GM19467 (cell line): ENCODE results near the gene SLC2A13.

Experiments used
- ATAC-seq: cut with Tn5 transposase; IDR thresholded peaks from one replicate; pipeline ENCODE4 v1.9.1; 2021; ENCODE audit warnings: mild to moderate bottlenecking, moderate library complexity; ENCODE audit not compliant: unreplicated experiment

The SLC2A13 gene

DNA sequence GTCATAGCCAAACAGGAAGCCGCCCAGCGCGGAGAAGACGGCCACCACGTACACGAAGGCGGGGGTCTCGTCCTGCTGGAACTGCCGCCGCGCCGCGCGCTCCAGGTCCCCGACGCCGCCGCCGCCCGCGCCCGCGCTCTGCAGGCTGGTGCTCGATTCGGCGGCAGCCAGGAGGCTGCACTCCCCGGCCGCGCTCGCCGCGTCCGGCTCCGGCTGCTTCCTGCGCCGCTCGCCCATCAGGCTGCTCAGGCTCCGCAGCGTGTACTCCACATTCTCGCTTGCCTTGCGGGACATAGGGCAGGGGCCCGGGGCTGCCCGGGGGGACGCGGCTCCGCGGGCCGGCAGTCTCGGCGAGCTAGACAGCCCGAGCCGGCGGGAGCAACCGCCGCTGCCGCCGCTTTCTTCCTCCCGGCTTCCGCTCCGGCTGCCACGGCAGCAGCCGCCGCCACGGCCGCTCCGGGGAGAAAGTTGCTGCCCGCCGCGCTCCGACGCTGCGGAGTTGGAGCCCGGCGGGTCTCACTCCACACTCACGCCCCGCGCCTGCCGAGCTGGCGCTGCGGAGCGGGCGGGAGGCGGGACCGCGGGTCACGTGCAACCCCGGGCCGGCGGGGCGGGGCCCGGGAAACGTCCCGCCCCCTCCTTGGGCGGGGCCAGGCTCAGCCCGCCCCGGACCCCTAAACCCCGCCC is at the start of gene SLC2A13:
Gene SLC2A13 (minus strand): TSS at position 567 of the 687 bp plus-strand sequence. CDS start 273 bp downstream, at position 294.
- peak; percentile 83 for ATAC-seq

DNA sequence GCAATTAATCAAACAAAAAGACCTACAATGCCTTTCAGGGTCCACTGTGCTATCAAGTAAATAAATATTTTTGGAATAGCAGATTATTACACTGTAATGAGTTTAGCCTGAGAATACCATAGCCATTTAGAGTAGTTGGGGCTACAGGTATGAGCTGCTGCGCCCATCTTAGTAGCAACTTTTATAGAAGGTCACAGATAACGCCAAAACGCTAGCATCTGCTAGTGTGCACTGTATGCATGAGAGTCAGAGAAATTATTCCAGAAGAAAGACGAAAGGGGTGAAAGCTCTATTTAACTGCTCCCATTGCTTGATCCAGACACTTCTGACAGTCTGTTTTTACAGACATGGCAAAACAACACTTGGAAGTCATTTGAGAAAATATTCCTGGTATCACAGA is 48.5 kb upstream of the SLC2A13 start:
- ATAC-seq: no peak

DNA sequence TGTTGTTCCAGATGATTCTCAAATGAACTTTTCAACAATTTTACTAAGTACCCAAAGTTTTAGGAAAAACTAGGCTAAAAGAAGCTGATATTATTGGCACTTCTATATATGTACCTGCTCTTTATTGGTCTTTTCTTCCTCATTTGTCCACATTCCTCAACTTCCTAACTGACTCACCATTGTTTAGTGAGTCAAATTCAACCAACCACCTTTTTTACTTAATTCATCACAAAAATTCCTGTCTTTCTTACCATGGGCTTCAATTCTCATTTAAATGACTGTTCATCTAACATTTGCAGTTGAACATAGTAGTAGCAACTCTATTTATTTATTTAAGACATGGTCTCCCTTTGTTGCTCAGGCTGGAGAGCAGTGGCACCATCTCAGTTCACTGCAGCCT is 47.6 kb upstream of the SLC2A13 start:
- ATAC-seq: no peak

DNA sequence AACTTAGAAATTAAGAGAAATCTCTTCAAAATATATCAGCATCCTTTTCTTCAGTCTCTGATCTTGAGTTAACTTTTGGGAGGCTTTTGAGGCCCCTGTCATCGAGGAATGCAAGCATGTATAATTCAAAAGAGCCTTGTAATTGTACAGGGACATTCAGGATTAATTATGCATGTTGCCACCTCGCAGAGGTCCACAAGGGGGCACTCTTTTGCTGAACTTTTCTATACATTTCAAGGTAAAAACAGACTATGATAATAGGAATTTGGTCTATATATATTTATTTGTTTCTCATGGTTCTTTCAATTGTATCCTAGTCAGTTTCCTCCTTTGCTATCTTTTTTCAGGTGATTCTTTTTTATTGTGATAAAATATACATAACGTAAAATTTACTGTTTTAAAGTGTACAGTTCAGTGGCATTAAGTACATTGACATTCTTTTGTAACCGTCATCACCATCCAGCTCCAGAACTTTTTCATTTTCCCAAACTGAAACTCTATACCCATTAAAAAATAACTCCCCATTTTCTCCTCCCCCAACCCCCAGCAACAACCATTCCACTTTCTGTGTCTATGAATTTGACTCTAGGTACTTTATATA is 47.0 kb upstream of the SLC2A13 start:
- no peak for ATAC-seq

DNA sequence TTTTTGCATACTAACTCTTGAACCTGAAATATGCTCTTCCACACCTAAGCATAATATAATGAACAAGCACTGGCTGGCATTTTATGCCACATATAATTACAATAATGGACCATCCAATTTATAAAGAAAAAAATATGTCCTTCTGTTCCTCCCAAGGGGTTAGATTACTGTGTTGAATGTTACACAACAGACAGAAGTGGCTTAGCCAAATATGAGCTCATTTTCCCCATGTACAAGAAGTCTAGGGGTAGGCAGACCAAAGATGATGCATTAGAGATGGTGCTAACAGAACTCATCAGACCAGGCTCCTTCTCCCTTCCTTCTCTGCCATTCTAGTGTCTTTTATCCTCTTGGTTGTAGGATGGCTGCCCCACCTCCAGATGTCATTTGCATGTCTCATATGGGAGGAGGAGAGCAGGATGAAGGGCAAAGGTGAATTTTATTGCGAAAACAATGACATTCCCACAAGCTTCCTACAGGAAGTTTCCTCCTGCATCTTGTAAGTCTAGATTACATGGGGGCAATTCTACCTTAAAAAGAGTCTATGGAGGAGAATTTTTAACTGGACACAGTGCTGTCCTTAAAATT is 43.9 kb upstream of the SLC2A13 start:
- ATAC-seq: no peak

DNA sequence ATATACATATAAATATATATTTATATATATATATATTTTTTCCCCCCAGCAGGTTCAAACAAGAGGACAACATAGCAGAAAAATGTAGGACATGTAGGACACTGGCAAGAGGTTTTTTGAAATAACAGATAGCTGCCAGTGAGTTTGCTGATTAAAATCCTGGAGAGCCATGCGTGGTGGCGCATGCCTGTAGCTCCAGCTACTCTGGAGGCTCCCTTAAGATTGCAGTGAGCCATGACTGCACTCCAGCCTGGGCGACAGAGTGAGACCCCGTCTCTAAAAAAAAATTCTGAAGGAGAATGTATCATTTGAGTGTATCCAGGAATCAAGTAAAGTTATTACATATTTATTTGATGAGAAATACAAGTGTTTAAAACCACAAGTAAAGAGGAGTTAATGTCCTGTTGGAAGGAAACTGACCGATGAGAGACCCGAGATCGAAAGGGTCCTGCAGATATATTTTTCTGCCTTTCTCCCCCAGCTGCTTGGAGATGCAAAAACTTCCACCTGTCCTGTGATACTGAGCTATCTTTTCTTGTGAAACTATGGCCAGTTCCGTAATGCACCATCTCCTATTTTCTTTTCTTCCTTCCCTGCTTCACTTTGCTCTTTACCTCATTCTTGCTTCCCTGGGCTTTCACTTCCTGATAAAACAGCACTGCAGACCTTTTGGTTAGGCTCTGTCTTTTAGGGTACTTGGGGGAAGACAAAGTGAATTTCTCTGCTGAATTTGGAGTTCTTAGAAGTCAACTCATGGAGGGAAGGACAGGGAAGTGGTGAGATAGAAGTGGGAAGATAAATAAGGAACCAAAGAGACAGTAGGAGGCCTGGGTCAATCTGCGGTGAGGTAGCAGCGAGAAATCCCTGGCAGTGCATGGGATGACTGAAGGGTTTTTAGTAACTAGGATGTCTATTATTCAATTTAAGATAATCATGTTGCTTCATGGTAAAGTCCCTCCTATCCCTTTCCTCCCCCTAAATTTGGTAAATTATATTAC is 41.2 kb upstream of the SLC2A13 start:
- no peak for ATAC-seq

DNA sequence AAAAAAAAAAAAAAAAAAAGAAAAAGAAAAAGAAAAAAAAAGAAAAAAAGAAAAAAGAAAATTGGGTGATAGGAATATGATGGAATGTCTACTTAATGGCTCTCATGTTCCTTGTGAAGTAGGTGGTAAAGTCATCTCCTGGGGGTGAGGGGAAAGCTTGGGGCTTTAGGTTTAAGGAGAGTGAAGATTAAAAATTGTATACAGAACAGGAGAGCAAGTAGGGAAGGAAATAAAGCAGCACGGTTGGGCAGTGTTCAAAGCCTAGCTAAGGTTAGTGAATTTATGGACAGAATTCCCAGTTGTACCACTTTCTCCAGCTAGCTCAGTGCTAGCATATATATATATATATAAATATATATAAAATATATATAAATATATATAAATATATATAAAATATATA is 40.0 kb upstream of the SLC2A13 start:
- no peak for ATAC-seq

DNA sequence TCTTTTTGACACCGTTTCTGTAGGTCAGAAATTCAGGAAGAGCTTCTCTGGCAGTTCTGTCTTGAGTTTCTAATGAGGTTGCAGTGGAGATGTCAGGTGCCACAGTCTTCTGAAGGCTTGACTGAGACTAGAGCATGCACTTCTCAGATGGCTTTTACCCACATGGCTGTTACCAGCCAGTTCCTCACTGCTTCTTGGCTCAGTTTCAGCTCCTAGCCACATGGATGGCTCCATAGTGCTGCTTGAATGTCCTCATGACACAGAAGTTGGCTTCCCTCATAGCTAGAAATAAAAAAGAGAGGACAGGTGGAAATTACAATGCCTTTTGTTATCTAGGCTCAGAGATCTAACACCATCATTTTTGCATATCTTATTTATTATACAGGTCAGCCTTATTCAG is 38.1 kb upstream of the SLC2A13 start:
- no peak for ATAC-seq

DNA sequence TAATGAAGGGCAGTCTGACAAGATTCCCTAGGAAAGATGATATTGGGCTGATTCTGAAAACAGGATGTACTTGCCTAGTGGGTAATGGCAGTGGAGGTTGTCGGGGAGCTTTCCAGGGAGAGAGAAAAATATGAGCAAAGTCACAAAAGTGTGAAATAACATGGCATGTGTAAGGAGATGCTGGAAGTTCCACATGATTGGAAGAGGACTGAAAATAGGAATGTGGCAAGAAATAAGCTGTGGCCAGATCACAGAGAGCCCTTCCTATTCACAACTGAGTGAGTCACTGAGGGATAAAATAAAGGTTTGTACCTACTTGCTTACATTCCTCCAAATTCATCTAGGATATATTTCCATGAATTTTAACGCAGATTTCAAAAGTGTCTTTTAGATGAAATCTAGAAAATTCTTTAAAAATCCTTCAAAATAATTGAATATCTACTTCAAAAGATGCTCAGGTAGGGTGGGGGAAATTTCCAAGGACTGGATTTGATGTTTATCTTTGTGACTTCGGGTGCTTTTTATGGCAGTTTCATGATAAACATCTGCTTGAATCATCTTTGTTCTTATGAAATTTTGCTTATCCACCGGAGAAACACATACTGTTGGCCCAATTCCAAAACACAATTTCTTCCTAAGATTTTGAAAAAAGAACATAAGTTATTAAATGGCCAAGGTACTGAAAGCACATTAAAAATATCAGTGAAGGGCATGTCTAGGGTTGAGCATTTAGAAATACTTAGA is 36.3 kb upstream of the SLC2A13 start:
- no peak for ATAC-seq

DNA sequence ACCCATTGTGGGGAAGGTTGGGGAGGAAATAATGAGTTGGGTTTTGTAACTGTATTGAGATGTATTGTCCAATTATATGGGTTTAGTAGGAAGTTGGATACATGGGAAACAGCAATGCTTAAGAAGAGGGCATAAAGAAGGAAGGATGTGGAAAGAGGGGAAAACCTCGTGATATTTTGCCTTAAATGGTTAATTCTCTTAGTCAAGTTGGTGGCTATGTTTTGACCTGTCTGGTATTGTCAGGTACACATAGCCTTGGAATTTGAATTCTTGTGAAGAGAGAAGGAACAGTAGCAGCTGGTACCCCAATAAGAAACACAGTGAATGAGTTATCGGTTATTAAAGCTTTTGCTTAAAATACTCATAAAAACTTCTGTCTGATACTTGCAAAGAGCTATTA is 32.6 kb upstream of the SLC2A13 start:
- ATAC-seq: no peak

DNA sequence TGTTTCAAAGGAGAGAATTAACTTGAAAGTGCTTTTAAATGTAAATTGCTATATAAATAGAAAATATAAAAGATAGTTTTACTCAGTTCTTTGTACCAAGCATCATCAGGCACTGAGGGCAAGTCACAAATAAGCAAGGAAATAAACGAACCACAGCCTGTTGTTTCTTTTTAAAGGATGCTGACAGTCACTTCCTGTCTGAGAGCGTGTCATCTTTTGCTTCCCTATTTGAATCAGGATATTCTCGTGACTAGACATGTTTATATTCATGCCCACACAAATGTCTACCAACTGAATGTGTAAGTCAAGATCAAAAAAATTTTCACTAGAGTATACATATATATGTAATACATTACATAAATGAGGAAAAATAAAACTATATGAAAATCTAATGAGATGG is 31.4 kb upstream of the SLC2A13 start:
- ATAC-seq: peak; percentile 90

DNA sequence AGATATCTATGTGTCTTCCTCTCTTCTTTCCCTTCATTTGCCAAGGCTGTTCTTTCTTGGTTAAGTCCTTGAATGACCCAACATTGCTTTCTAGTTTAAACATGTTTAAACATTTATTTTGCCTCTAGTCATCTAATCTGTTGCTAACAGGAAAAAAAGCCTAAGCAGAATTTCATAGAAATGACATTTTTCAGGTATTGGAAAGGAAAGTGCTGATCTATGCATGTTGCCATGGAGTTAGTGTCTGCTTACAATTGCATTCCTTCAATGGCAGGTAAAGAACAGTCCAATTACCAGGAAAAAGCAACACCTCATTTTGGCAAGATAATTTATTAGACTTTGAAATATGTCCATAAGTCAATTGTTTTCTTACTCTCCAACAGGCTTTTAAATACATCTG is 21.5 kb upstream of the SLC2A13 start:
- ATAC-seq: no peak

DNA sequence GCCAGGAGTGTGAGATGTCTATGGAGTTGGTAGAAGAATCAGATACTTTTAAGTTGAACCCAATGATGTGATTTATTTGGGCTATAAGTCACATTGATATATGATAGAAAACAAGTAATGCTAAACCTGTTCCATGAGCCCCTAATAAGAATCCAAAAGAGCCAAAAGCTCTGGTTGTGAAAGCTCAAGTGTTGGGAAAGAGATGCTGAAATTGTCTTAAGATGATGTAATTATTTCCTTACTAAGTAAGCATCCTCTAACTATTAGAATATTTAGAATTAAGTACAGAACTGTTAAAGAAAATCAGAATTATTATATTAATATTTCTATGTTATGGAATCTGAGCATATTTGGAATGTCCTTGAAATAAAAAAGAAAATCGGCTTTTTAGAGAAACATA is 17.6 kb upstream of the SLC2A13 start:
- ATAC-seq: no peak

DNA sequence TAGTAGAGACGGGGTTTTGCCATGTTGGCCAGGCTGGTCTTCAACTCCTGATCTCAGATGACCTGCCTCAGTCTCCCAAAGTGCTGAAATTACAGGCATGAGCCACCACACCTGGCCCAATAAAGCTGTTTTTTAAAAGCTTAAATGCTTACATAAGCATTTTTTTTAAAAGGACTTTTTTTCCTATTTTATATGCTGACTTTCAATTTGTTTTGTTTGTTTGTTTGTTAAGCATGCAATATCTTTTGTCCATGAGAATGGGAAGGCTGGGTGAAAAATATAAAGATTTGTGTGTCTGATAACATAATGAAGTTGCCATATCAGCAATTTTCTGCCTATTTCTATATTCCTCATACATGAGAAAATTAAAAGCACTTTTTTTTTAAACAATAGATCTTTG is 17.0 kb upstream of the SLC2A13 start:
- ATAC-seq: no peak

DNA sequence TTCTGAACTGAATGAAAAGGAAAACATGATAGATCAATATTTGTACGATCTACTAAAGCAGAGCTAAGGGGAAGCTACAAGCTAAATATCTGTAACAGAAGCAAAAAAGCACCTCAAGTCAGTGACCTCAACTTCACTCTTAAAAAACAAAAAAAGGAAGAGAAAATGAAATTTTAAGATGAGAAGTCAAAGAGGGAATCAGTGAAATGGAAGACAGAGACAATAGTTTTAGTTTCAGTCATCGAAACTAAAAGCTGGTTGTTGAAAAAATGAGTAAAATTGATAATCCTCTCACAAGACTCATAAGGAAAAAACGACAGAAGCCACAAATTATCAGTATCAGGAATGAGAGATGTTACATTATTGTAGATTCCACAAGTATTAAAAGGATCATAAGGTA is 11.9 kb upstream of the SLC2A13 start:
- ATAC-seq: peak; percentile 79

DNA sequence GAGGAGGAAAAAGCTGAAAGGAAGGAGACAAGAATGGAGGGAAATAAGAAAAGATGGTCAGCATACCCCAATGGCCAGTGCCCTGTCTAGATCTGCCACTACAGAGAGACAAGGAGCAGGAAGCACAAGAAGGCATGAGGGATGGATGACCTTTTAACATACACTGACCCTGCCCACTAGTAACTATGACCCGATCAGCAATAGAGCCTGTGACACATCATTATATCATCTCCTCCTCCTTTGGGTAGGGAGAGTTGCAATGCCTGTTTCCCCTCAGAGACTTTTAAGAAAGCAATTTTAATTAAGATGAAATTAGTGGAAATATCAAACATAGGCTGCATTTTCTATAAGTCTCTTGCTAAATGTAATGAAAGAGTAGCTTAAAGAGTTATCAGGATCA is 4.7 kb upstream of the SLC2A13 start:
- no peak for ATAC-seq

DNA sequence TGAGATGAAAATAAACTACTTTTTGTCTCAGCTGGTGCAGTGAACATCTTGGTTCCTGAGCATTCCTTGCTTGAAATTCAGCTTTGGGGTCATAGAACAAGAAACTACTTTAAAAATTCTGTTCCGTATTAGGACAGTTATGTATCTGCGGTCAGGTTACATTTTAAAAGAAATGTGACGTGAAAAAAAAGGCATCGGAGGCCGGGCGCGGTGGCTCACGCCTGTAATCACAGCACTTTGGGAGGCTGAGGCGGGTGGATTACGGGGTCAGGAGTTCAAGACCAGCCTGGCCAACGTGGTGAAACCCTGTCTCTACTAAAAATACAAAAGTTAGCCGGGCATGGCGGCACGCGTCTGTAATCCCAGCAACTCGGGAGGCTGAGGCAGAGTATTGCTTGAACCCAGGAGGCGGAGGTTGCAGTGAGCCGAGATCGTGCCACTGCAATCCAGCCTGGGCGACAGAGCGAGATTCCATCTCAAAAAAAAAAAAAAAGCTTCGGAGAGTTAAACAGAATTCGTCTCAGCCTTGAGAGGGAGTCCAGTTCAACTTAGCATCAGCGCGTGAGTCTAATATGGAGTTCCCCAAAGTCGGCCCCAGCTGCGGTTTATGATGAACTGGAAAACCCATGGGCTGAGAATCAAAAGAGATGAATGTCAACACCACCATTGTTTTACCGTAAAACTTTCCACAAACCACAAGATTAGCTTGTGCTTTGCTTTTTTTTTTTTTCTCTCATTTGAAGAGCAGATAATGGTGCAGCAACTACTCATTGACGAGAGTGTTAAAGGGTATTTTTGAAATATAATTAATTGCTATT is 2.1 kb upstream of the SLC2A13 start:
- ATAC-seq: no peak

DNA sequence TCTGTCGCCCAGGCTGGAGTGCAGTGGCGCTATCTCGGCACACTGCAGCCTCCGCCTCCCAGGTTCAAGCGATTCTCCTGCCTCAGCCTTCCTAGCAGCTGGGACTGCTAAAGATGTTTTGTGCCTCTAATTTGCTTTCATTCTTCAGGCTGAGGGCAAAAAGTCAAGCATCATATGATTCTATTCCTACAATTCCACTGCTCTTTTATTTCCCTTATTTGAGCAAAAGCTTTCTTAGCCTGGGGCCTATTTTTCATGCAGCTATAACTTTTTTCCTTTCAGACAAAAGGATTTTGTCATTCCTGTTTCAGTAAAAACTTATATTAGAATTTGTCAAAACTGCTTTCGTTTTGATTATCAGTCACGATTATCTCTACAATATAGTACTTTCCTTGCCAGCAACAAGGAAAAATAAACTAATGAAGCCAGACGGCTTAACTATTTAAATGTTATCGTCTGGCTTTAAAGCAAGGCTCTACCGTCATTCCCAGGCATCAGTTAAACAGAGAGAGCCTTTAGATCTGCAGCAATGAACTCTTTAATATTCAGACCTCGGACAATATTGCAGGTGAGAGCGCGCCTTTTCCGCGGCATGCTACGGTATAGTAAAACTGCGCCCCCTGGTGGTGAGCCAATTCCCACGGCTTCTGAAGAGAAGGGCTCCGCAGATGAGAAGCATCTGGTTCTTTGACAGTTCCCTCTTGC is 1.4 kb upstream of the SLC2A13 start:
- ATAC-seq: peak; percentile 47

DNA sequence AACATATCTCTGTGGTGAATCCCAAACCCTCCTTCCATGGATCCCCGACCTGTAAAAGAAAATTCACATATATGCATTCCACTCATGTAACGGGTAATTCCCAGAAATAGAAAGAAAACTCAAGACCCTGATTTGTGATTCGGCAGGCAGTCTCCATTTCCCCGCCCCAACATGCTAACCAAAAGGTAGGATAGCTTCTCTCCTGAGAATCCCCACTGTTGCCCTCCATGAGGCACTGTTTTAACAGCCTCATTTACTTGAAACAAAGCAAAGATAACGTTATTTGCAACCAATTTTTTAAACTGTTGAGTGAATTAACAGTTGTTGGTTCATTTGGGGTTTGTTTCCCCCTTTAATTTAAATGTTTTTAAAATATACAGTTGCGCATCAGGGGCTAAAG is 774 bp upstream of the SLC2A13 start:
- no peak for ATAC-seq
